Trophoblast cell (in vitro differentiated cells and primary cell): ENCODE measurements around the gene PROZ.

ENCODE experiments used
- DNase-seq, 2 donors: peaks; one replicate each; pipeline ENCODE4 v3.0.0-alpha.2; 2016
- H2AFZ ChIP-seq: 2 replicates; pipeline ENCODE4 v1.6.1; 2013; ENCODE audit warnings: low read length, moderate library complexity, mild to moderate bottlenecking; ENCODE audit not compliant: insufficient read depth, poor library complexity
- H2AK5ac ChIP-seq: 2 replicates; pipeline ENCODE4 v1.6.1; 2013; ENCODE audit warnings: mild to moderate bottlenecking, low read length
- H2BK120ac ChIP-seq: 2 replicates; pipeline ENCODE4 v1.6.1; 2013; ENCODE audit warnings: low read length, mild to moderate bottlenecking, moderate library complexity; ENCODE audit not compliant: insufficient read depth, poor library complexity
- H2BK12ac ChIP-seq: 2 replicates; pipeline ENCODE4 v1.6.1; 2013; ENCODE audit warnings: mild to moderate bottlenecking, low read length, moderate library complexity
- H2BK5ac ChIP-seq: 2 replicates; pipeline ENCODE4 v1.6.1; 2013; ENCODE audit warnings: low read length, low read depth, moderate library complexity, mild to moderate bottlenecking; ENCODE audit not compliant: poor library complexity
- H3K14ac ChIP-seq: 2 replicates; pipeline ENCODE4 v1.6.1; 2013; ENCODE audit warnings: mild to moderate bottlenecking, low read length
- H3K18ac ChIP-seq: 2 replicates; pipeline ENCODE4 v1.6.1; 2013; ENCODE audit warnings: mild to moderate bottlenecking, low read length
- H3K23ac ChIP-seq: 2 replicates; pipeline ENCODE4 v1.6.1; 2013; ENCODE audit warnings: low read length
- H3K27ac ChIP-seq: 2 replicates; pipeline ENCODE4 v1.5.1; 2013; ENCODE audit warnings: low read depth, mild to moderate bottlenecking, inconsistent platforms, low read length, moderate library complexity
- H3K27me3 ChIP-seq: 2 replicates; pipeline ENCODE4 v1.6.1; 2013; ENCODE audit warnings: inconsistent platforms, mild to moderate bottlenecking, low read length, moderate library complexity; ENCODE audit not compliant: insufficient read depth
- H3K36me3 ChIP-seq, 2 experiments: 1 replicate in 1 of 2; 2 replicates in 1 of 2; pipeline ENCODE4 v1.6.1; 2013; ENCODE audit warnings: low read length in 2 of 2, mild to moderate bottlenecking in 2 of 2, moderate library complexity in 1 of 2; ENCODE audit not compliant: insufficient read depth in 2 of 2, control insufficient read depth in 1 of 2
- H3K4ac ChIP-seq: 2 replicates; pipeline ENCODE4 v1.6.1; 2013; ENCODE audit warnings: low read depth, mild to moderate bottlenecking, low read length, moderate library complexity
- H3K4me1 ChIP-seq, 2 experiments: 1 replicate in 1 of 2; 2 replicates in 1 of 2; pipeline ENCODE4 v1.6.1; 2013; ENCODE audit warnings: low read length in 2 of 2, mild to moderate bottlenecking in 2 of 2, moderate library complexity in 1 of 2; ENCODE audit not compliant: insufficient read depth in 2 of 2, control insufficient read depth in 1 of 2
- H3K4me2 ChIP-seq: 2 replicates; pipeline ENCODE4 v1.6.1; 2013; ENCODE audit warnings: inconsistent platforms, mild to moderate bottlenecking, low read length, moderate library complexity
- H3K4me3 ChIP-seq: 2 replicates; pipeline ENCODE4 v1.5.1; 2013; ENCODE audit warnings: mild to moderate bottlenecking, low read depth, low read length, inconsistent platforms
- H3K79me1 ChIP-seq: one replicate; pipeline ENCODE4 v1.6.1; 2013; ENCODE audit warnings: low read length
- H3K79me2 ChIP-seq: 2 replicates; pipeline ENCODE4 v1.6.1; 2013; ENCODE audit warnings: low read length, mild to moderate bottlenecking; ENCODE audit not compliant: control insufficient read depth, insufficient read depth, poor library complexity
- H3K9ac ChIP-seq: 2 replicates; pipeline ENCODE4 v1.6.1; 2013; ENCODE audit warnings: mild to moderate bottlenecking, low read length
- H3K9me3 ChIP-seq: 2 replicates; pipeline ENCODE4 v1.6.1; 2013; ENCODE audit warnings: low read depth, mild to moderate bottlenecking, control low read depth, inconsistent platforms, low read length; ENCODE audit not compliant: insufficient read depth
- H4K12ac ChIP-seq: 2 replicates; pipeline ENCODE4 v1.6.1; 2013; ENCODE audit warnings: low read depth, mild to moderate bottlenecking, low read length, moderate library complexity
- H4K8ac ChIP-seq: 2 replicates; pipeline ENCODE4 v1.6.1; 2013; ENCODE audit warnings: low read depth, mild to moderate bottlenecking, low read length, moderate library complexity
- H4K91ac ChIP-seq: one replicate; pipeline ENCODE4 v1.6.1; 2013; ENCODE audit warnings: low read depth, mild to moderate bottlenecking, low read length, moderate library complexity
- WGBS: extraction: QIAGEN DNeasy Blood & Tissue Kit; methylation state at CpG from one replicate; pipeline ENCODE4 v1.1.7; 2013; ENCODE audit warnings: missing lambda C conversion rate; ENCODE audit not compliant: insufficient read length, insufficient coverage; ENCODE audit errors: extremely low coverage; 5-methylcytosine and 5-hydroxymethylcytosine counted together

The PROZ gene

DNA sequence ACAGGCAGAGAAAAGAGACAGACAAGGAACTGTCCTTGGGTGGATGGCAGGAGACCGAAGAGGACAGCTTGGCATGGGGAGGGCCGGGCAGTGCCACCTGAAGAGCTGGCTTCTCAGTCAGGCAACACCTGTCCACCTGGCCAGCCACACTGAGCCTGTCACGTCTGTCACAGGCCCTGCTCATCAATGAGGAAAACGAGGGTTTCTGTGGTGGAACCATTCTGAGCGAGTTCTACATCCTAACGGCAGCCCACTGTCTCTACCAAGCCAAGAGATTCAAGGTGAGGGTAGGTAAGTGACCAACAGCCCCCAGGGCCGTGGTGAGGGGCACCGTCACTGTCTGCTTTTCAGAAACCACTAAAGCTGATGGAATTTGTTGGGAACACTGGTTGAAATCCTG lies 11.2 kb upstream of the PROZ start:
- no CpG with 5 or more reads among the region's 8 CpGs for WGBS
- no peaks in the 10 kb centered on the region for H3K79me1 ChIP-seq
- peaks cover 3% of the 10 kb centered on the region for H3K9me3 ChIP-seq

DNA sequence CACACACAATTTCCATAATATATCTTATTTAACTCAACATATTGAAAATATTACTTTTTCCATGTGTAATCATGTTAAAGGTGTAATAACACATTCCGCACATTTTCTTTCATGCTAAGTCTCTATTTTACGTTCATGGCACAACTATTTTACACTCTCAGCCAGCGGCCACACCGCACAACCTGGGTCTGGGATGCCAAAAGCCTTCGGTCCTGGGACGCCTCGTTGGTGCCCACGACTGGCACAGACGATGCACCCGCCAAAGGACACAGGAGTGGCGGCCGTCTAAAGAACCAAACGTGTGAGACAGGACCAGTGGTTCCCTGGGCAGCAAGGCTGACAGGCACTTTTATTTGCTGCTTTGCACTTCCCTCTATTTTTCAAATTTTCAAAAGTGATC lies 10.0 kb upstream of the PROZ start:
- Histone ChIP-seq H3K9me3 (peaks cover 4% of the 10 kb centered on the region), H3K79me2 (peaks cover 4% of the 10 kb centered on the region), H3K27ac (no peak overlapping the region), H4K12ac (no peak overlapping the region), H2BK12ac (no peak overlapping the region), H3K4me2 (no peak overlapping the region), H3K4me3 (no peak overlapping the region), H3K4ac (no peak overlapping the region), H2AFZ (no peak overlapping the region), H3K36me3 (no peaks in the 10 kb centered on the region), H2BK5ac (no peak overlapping the region), H3K23ac (no peak overlapping the region), H2AK5ac (no peak overlapping the region), H2BK120ac (no peak overlapping the region), H3K14ac (no peak overlapping the region), H4K91ac (no peak overlapping the region), H3K4me1 (peaks cover 7 to 8% of the 10 kb centered on the region in 2 experiments), H3K9ac (no peak overlapping the region), H3K79me1 (peaks cover 3% of the 10 kb centered on the region), H3K27me3 (peaks cover 11% of the 10 kb centered on the region), H4K8ac (no peak overlapping the region), H3K18ac (no peak overlapping the region)
- WGBS, result no CpG with 5 or more reads among the region's 13 CpGs
- DNase-seq, result no peak

More for the DNA sequence above, 11.2 kb upstream of the PROZ start:
- Histone ChIP-seq H2BK12ac (no peak overlapping the region), H3K36me3 (no peaks in the 10 kb centered on the region), H2BK5ac (no peak overlapping the region), H4K8ac (no peak overlapping the region), H2AK5ac (no peak overlapping the region), H3K4me3 (no peak overlapping the region), H3K4me1 (no peaks in the 10 kb centered on the region), H3K4ac (no peak overlapping the region), H3K23ac (no peak overlapping the region), H3K79me2 (no peaks in the 10 kb centered on the region), H2AFZ (no peak overlapping the region), H2BK120ac (no peak overlapping the region), H3K14ac (no peak overlapping the region), H4K12ac (no peak overlapping the region), H3K4me2 (no peak overlapping the region), H3K27ac (no peak overlapping the region), H3K18ac (no peak overlapping the region), H3K9ac (no peak overlapping the region), H3K27me3 (peaks cover 3% of the 10 kb centered on the region), H4K91ac (no peak overlapping the region)
- DNase-seq, result no peak

GRCh38 chr13:113148940-113149503 lies 9.4 kb upstream of the PROZ start:
- Histone ChIP-seq H4K8ac (no peak overlapping the region), H3K4me3 (no peak overlapping the region), H3K27me3 (peaks cover 13% of the 10 kb centered on the region), H2BK120ac (no peak overlapping the region), H2BK5ac (no peak overlapping the region), H3K4ac (no peak overlapping the region), H3K4me2 (no peak overlapping the region), H3K4me1 (peaks cover 8 to 9% of the 10 kb centered on the region in 2 experiments), H3K36me3 (no peaks in the 10 kb centered on the region), H3K27ac (no peak overlapping the region), H4K91ac (no peak overlapping the region), H3K14ac (no peak overlapping the region), H3K23ac (no peak overlapping the region), H3K9ac (no peak overlapping the region), H3K79me1 (peaks cover 5% of the 10 kb centered on the region), H4K12ac (no peak overlapping the region), H3K79me2 (peaks cover 4% of the 10 kb centered on the region), H3K9me3 (peaks cover 4% of the 10 kb centered on the region), H2BK12ac (no peak overlapping the region), H2AFZ (no peak overlapping the region), H2AK5ac (no peak overlapping the region), H3K18ac (no peak overlapping the region)
- DNase-seq, result no peak
- WGBS, result no CpG with 5 or more reads among the region's 38 CpGs

DNA sequence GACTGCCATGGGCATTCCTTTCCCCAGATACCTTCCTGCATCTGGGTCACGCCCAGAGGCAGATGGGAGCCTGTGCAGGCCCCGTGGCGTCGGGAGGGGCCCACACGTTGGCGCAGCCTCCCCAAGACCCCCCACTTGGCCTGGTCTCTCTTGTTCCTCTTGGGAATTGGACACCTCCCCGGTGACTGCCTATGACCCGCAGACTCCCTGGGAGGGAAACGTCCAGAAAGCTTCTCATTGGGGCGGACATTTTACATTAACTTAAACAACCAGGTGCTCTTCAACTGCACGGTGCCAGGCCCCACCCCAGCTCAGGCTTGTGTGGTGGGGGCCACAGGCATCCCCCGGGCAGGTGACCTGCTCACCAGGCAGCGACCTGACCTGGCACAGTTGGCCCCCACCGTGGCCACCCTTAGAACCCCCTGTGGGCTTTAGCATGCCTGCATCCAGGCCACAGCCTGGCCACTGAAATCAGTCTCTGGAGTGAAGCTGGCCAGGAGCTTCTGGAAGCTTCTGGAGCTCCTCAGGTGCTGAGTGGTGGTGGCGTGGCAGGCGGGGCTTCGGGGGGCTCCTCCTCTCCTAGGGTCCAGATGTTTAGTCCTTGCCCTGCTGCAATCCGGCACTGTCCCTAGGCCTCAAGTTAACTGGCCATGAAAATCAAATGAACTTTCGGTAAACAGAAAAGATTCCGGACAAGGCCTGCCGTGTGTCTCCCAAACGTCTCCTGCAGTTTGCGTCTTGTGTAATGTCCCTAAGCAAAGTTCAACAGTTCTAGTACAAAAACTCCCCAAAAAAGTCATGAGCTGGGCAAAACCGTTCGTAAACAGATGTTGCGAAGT lies 8.5 kb upstream of the PROZ start:
- H3K36me3 ChIP-seq, result no peaks in the 10 kb centered on the region
- no peak overlapping the region for H3K18ac ChIP-seq
- no peak overlapping the region for H2BK12ac ChIP-seq
- no peak overlapping the region for H3K4ac ChIP-seq
- H3K27me3 ChIP-seq, result peaks cover 13% of the 10 kb centered on the region
- H3K9me3 ChIP-seq, result peaks cover 4% of the 10 kb centered on the region
- H3K14ac ChIP-seq, result no peak overlapping the region
- H2BK5ac ChIP-seq, result no peak overlapping the region
- H3K27ac ChIP-seq, result no peak overlapping the region
- no peak overlapping the region for H4K12ac ChIP-seq
- H2AFZ ChIP-seq, result no peak overlapping the region
- peaks cover 5% of the 10 kb centered on the region for H3K79me1 ChIP-seq
- DNase-seq, result no peak
- H4K8ac ChIP-seq, result no peak overlapping the region
- peaks cover 4% of the 10 kb centered on the region for H3K79me2 ChIP-seq
- no peak overlapping the region for H2AK5ac ChIP-seq
- H2BK120ac ChIP-seq, result no peak overlapping the region
- WGBS, result no CpG with 5 or more reads among the region's 26 CpGs
- no peak overlapping the region for H3K4me2 ChIP-seq
- no peak overlapping the region for H3K9ac ChIP-seq
- no peak overlapping the region for H4K91ac ChIP-seq
- H3K4me3 ChIP-seq, result no peak overlapping the region
- H3K23ac ChIP-seq, result no peak overlapping the region
- peaks cover 8 to 10% of the 10 kb centered on the region in 2 experiments for H3K4me1 ChIP-seq
